ENCODE measurements around the gene DYSF.

- TF ChIP-seq CTCF (tag by site-specific recombination; IDR thresholded peaks at IDR 0.05) (no peak), MYNN (tag by site-specific recombination; IDR thresholded peaks at IDR 0.05; ENCODE audit: borderline replicate concordance) (no peak), ZNF423 (tag by site-specific recombination; IDR thresholded peaks at IDR 0.05) (no peak)
Observed at GRCh38 chr2:71589763-71590162, 136.4 kb downstream of the DYSF start.

All from HEK293 (cell line).